ENCODE results near the gene ENDOV. TPM values are rescaled to one million over a fixed set of nuclear protein-coding genes. Genes with fewer than 3 reads are reported as not detected.

Gene ENDOV
- total and polyA plus RNA-seq, 2 donors (not counting 3 experiments of a cell fraction or from before 2014, with no cell fraction given) = 20.4 to 25.9 TPM

GRCh38 chr17:80482555-80483308 is 67.8 kb downstream of the ENDOV start:
- Histone ChIP-seq H3K27me3 (ENCODE audit: control insufficient read depth in 2 of 2, insufficient read depth in 2 of 2, low read length in 2 of 2) (peaks cover 33 to 45% of the 10 kb centered on the region in 2 experiments), H4K20me1 (replicated peaks; ENCODE audit: control insufficient read depth, extremely low read depth, insufficient read depth, low read length) (no peaks in the 10 kb centered on the region), H3K9me1 (replicated peaks; ENCODE audit: control insufficient read depth, extremely low read depth, insufficient read depth, low read length) (no peaks in the 10 kb centered on the region), H2AFZ (ENCODE audit: low read depth, low read length) (no peak overlapping the region), H3K4me3 (replicated peaks in 1 of 3; ENCODE audit: insufficient read depth in 1 of 3, low read depth in 1 of 3, low read length in 3 of 3) (no peak overlapping the region), H3K79me2 (ENCODE audit: control insufficient read depth, insufficient read depth, low read length) (no peaks in the 10 kb centered on the region), H3K4me2 (ENCODE audit: insufficient read depth, low read length) (no peak overlapping the region), H3K9me3 (replicated peaks; ENCODE audit: control insufficient read depth, insufficient read depth, low read length) (no peaks in the 10 kb centered on the region), H3K4me1 (ENCODE audit: control insufficient read depth, extremely low read depth, insufficient read depth, low read length) (no peaks in the 10 kb centered on the region), H3K36me3 (ENCODE audit: control insufficient read depth in 2 of 2, extremely low read depth in 1 of 2, insufficient read depth in 2 of 2, low read length in 2 of 2) (no peaks in the 10 kb centered on the region), H3K27ac (ENCODE audit: insufficient read depth, low read depth, low read length) (no peak overlapping the region), H3K9ac (replicated peaks; ENCODE audit: extremely low read depth, insufficient read depth, low read length) (no peak overlapping the region)
- DNase-seq (ENCODE audit: low read depth, low spot score) = no peak
- no peak for TF ChIP-seq MAX (IDR thresholded peaks at IDR 0.05; ENCODE audit: insufficient read depth, insufficient read length)
- no peak for TF ChIP-seq MYC (IDR thresholded peaks at IDR 0.05; ENCODE audit: low read depth, low read length)
- TF ChIP-seq, protein P1, sequence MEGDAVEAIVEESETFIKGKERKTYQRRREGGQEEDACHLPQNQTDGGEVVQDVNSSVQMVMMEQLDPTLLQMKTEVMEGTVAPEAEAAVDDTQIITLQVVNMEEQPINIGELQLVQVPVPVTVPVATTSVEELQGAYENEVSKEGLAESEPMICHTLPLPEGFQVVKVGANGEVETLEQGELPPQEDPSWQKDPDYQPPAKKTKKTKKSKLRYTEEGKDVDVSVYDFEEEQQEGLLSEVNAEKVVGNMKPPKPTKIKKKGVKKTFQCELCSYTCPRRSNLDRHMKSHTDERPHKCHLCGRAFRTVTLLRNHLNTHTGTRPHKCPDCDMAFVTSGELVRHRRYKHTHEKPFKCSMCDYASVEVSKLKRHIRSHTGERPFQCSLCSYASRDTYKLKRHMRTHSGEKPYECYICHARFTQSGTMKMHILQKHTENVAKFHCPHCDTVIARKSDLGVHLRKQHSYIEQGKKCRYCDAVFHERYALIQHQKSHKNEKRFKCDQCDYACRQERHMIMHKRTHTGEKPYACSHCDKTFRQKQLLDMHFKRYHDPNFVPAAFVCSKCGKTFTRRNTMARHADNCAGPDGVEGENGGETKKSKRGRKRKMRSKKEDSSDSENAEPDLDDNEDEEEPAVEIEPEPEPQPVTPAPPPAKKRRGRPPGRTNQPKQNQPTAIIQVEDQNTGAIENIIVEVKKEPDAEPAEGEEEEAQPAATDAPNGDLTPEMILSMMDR (IDR thresholded peaks at IDR 0.05; ENCODE audit: extremely low read depth in 1 of 2, insufficient read depth in 1 of 2, low read depth in 1 of 2, low read length in 2 of 2) = no peak
- no peak for TF ChIP-seq JUN (IDR thresholded peaks at IDR 0.05; ENCODE audit: borderline replicate concordance, insufficient read depth, insufficient read length, low read depth)
- TF ChIP-seq POLR2A (IDR thresholded peaks at IDR 0.05; ENCODE audit: low read depth, low read length) = no peak
- no peak for TF ChIP-seq FOS (IDR thresholded peaks at IDR 0.05; ENCODE audit: borderline replicate concordance, insufficient read depth, low read length)
- TF ChIP-seq GATA2 (IDR thresholded peaks at IDR 0.05; ENCODE audit: insufficient read depth, insufficient read length, low read depth, low read length) = no peak
- TF ChIP-seq EZH2 (IDR thresholded peaks at IDR 0.05; ENCODE audit: borderline replicate concordance, low read depth, low read length, severe bottlenecking) = no peak
- no peak for TF ChIP-seq POLR2AphosphoS5 (IDR thresholded peaks at IDR 0.05; ENCODE audit: insufficient read depth, low read depth, low read length)
- ChIA-PET POLR2A (no interaction called here), CTCF (no interaction called here)
- no TSS peak for BruUV-seq (replicated peaks)
- FAIRE-seq = no peak
- intact Hi-C loops (cut with micrococcal nuclease) = no loop called here
- dilution Hi-C loops (cut with MboI; ENCODE audit: extremely low pct_ligation_motif_present, low sequenced_read_pairs) = no loop called here

All from endothelial cell of umbilical vein (primary cell).